GM23338 (cell line): Measurements from ENCODE around the gene PDE3A. TPM values are rescaled to one million over a fixed set of nuclear protein-coding genes. Genes with fewer than 3 reads are reported as not detected.

ENCODE experiments used
- ATAC-seq: fragments of 200-7000 bp; cut with Tn5 transposase; 3 replicates; pipeline ENCODE4 v1.9.1; 2020
- DNase-seq: peaks from one replicate; pipeline ENCODE4 v3.0.0-alpha.2; 2015; ENCODE audit warnings: low spot score
- H2AFZ ChIP-seq: fragments of 200-600 bp; sonication (generic); 2 replicates; pipeline ENCODE4 v1.8.0; 2016; ENCODE audit warnings: antibody characterized with exemption, mild to moderate bottlenecking, moderate library complexity
- H3F3A ChIP-seq: fragments of 200-600 bp; sonication (generic); replicated peaks from 2 replicates; pipeline ENCODE4 v1.8.0; 2017; ENCODE audit warnings: antibody characterized with exemption, mixed run types, low read depth
- H3K27ac ChIP-seq: fragments of 200-600 bp; sonication (generic); 2 replicates; pipeline ENCODE4 v1.6.1; 2016; ENCODE audit warnings: low read depth
- H3K27me3 ChIP-seq: fragments of 200-600 bp; sonication (generic); 2 replicates; pipeline ENCODE4 v1.8.0; 2016; ENCODE audit warnings: mild to moderate bottlenecking, mixed run types, moderate library complexity; ENCODE audit not compliant: insufficient read depth
- H3K36me3 ChIP-seq: fragments of 200-600 bp; sonication (generic); 2 replicates; pipeline ENCODE4 v1.8.0; 2016; ENCODE audit warnings: mild to moderate bottlenecking; ENCODE audit not compliant: insufficient read depth
- H3K4me1 ChIP-seq: fragments of 200-600 bp; sonication (generic); 2 replicates; pipeline ENCODE4 v1.8.0; 2016; ENCODE audit warnings: mild to moderate bottlenecking, moderate library complexity; ENCODE audit not compliant: insufficient read depth
- H3K4me2 ChIP-seq: fragments of 200-600 bp; sonication (generic); 2 replicates; pipeline ENCODE4 v1.7.1; 2017; ENCODE audit warnings: mixed run types
- H3K4me3 ChIP-seq: fragments of 200-600 bp; sonication (generic); 2 replicates; pipeline ENCODE4 v1.6.1; 2016; ENCODE audit warnings: mixed run types
- H3K79me2 ChIP-seq: fragments of 200-600 bp; sonication (generic); replicated peaks from 2 replicates; pipeline ENCODE4 v1.8.0; 2017; ENCODE audit warnings: mild to moderate bottlenecking; ENCODE audit not compliant: insufficient read depth
- H3K9me2 ChIP-seq: fragments of 200-600 bp; sonication (generic); 2 replicates; pipeline ENCODE4 v1.8.0; 2017; ENCODE audit not compliant: insufficient read depth
- H4K20me1 ChIP-seq: fragments of 200-600 bp; sonication (generic); replicated peaks from 2 replicates; pipeline ENCODE4 v1.8.0; 2017; ENCODE audit warnings: mild to moderate bottlenecking; ENCODE audit not compliant: insufficient read depth
- H3K27ac Mint-ChIP-seq: 2 replicates; pipeline ENCODE4 v1.8.0; 2020; ENCODE audit warnings: inconsistent platforms, mild to moderate bottlenecking, moderate library complexity, mixed read lengths
- H3K27me3 Mint-ChIP-seq: 3 replicates; pipeline ENCODE4 v1.8.0; 2022; ENCODE audit warnings: low read depth, mild to moderate bottlenecking, moderate library complexity, mixed read lengths, inconsistent platforms; ENCODE audit not compliant: insufficient read depth, poor library complexity
- H3K36me3 Mint-ChIP-seq: 3 replicates; pipeline ENCODE4 v1.8.0; 2021; ENCODE audit warnings: low read depth, mild to moderate bottlenecking, inconsistent platforms, moderate library complexity, mixed read lengths
- H3K4me1 Mint-ChIP-seq: 3 replicates; pipeline ENCODE4 v1.8.0; 2020; ENCODE audit warnings: mild to moderate bottlenecking, inconsistent platforms, mixed read lengths
- H3K4me3 Mint-ChIP-seq: 3 replicates; pipeline ENCODE4 v1.8.0; 2021; ENCODE audit warnings: moderate library complexity, mild to moderate bottlenecking, inconsistent platforms, mixed read lengths
- H3K9me3 Mint-ChIP-seq: 3 replicates; pipeline ENCODE4 v1.8.0; 2020; ENCODE audit warnings: moderate library complexity, mild to moderate bottlenecking, inconsistent platforms, mixed read lengths
- CREB1 ChIP-seq: fragments of 250-450 bp; sonication (Bioruptor Pico); IDR thresholded peaks from 2 replicates; pipeline ENCODE4 v1.5.0; 2020; ENCODE audit warnings: low read depth, mild to moderate bottlenecking, moderate library complexity
- CTCF ChIP-seq, 2 experiments: fragments of 200-600 bp in 1 of 2; sonication (generic) in 1 of 2; conservative IDR thresholded peaks; 2 replicates each; pipeline versions ENCODE4 v1.5.1 to v1.6.1; 2016 to 2017; ENCODE audit warnings: antibody characterized with exemption in 2 of 2, low read depth in 2 of 2, mild to moderate bottlenecking in 2 of 2, moderate library complexity in 1 of 2
- ETS1 ChIP-seq: IDR thresholded peaks from 2 replicates; pipeline ENCODE4 v1.6.1; 2016; ENCODE audit warnings: antibody characterized with exemption
- EZH2 ChIP-seq: fragments of 200-600 bp; sonication (generic); IDR thresholded peaks from one replicate; pipeline ENCODE4 v1.8.0; 2017; ENCODE audit warnings: antibody characterized with exemption, mild to moderate bottlenecking, low read depth; ENCODE audit not compliant: unreplicated experiment
- EZH2phosphoT487 ChIP-seq: fragments of 200-600 bp; sonication (generic); IDR thresholded peaks from one replicate; pipeline ENCODE4 v1.8.1; 2018; ENCODE audit warnings: antibody characterized with exemption; ENCODE audit not compliant: unreplicated experiment
- NANOG ChIP-seq: IDR thresholded peaks from 2 replicates; pipeline ENCODE4 v1.6.1; 2016; ENCODE audit warnings: antibody characterized with exemption, borderline replicate concordance
- POLR2AphosphoS5 ChIP-seq: IDR thresholded peaks from 2 replicates; pipeline ENCODE4 v1.6.1; 2016; ENCODE audit warnings: antibody characterized with exemption, low read depth
- REST ChIP-seq: IDR thresholded peaks from one replicate; pipeline ENCODE4 v1.6.1; 2018; ENCODE audit warnings: antibody characterized with exemption; ENCODE audit not compliant: unreplicated experiment
- STAT1 ChIP-seq: IDR thresholded peaks from one replicate; pipeline ENCODE4 v1.6.1; 2016; ENCODE audit warnings: antibody characterized with exemption; ENCODE audit not compliant: unreplicated experiment
- ZNF114 ChIP-seq: fragments of 250-450 bp; sonication (Bioruptor Pico); IDR thresholded peaks from 2 replicates; pipeline ENCODE4 v1.5.0; 2020; ENCODE audit warnings: mild to moderate bottlenecking, moderate library complexity
- polyA plus RNA-seq: library from polyadenylated mRNA; unstranded; fragments of >200 nt; fragmentation: Nextera tagmentation; extraction: Ambion mirVana; gene quantifications from 2 replicates; pipeline ENCODE4 v1.2.1, GENCODE V29; 2016
- total RNA-seq: library from RNA; depleted of rRNA; stranded (reverse); fragments of >200 nt; shearing (Covaris generic); gene quantifications from 2 replicates; pipeline ENCODE4 v1.2.3, GENCODE V29; 2014

The PDE3A gene
- total and polyA plus RNA-seq, 2 experiments from 2014 or later: 2.7 to 9.2 TPM

GRCh38 chr12:20376984-20377383 is 8.6 kb downstream of the PDE3A start:
- TF ChIP-seq STAT1 (no peak), CTCF (conservative IDR thresholded peaks at IDR 0.05; ENCODE audit: low read depth in 2 of 2) (peak; percentile 66 to 73)
- Histone ChIP-seq H2AFZ (no peak overlapping the region), H3K4me3 (no peak overlapping the region), H3K36me3 (no peaks in the 10 kb centered on the region), H3F3A (no peaks in the 10 kb centered on the region), H4K20me1 (no peaks in the 10 kb centered on the region), H3K27me3 (peaks cover 7% of the 10 kb centered on the region), H3K79me2 (peaks cover 28% of the 10 kb centered on the region), H3K4me2 (no peak overlapping the region), H3K9me2 (no peaks in the 10 kb centered on the region), H3K4me1 (peaks cover 27% of the 10 kb centered on the region; the same call in 1 of the 2 replicates), H3K27ac (no peak overlapping the region)
- no peaks in the 10 kb centered on the region for H3K9me3 Mint-ChIP-seq
- no peaks in the 10 kb centered on the region for H3K36me3 Mint-ChIP-seq
- DNase-seq (no peak), ATAC-seq (no peak)
- H3K27me3 Mint-ChIP-seq: peaks cover 1% of the 10 kb centered on the region
- H3K27ac Mint-ChIP-seq: no peak overlapping the region
- no peak overlapping the region for H3K4me3 Mint-ChIP-seq
- H3K4me1 Mint-ChIP-seq: peaks cover 20% of the 10 kb centered on the region

GRCh38 chr12:20377750-20378149 is 9.4 kb downstream of the PDE3A start:
- DNase-seq: no peak
- peaks cover 20% of the 10 kb centered on the region for H3K79me2 ChIP-seq
- H3K4me1 Mint-ChIP-seq: peaks cover 18% of the 10 kb centered on the region
- no peak for ATAC-seq
- no peaks in the 10 kb centered on the region for H3K9me3 Mint-ChIP-seq
- H3K27me3 ChIP-seq: no peaks in the 10 kb centered on the region
- no peak overlapping the region for H3K4me3 Mint-ChIP-seq
- no peak for TF ChIP-seq CREB1 (CRISPR knock-in tag)
- H3K36me3 ChIP-seq: no peaks in the 10 kb centered on the region
- H3K36me3 Mint-ChIP-seq: no peaks in the 10 kb centered on the region
- H3K4me1 ChIP-seq: peaks cover 23% of the 10 kb centered on the region; the same call in 1 of the 2 replicates
- H3K4me2 ChIP-seq: no peak overlapping the region
- no peak overlapping the region; the same call in 1 of the 2 replicates for H3K27ac Mint-ChIP-seq
- H3K27ac ChIP-seq: no peak overlapping the region
- no peak overlapping the region for H3K4me3 ChIP-seq
- no peak overlapping the region for H2AFZ ChIP-seq
- no peaks in the 10 kb centered on the region for H3K9me2 ChIP-seq
- H4K20me1 ChIP-seq: no peaks in the 10 kb centered on the region
- H3F3A ChIP-seq: no peaks in the 10 kb centered on the region
- peaks cover 1% of the 10 kb centered on the region for H3K27me3 Mint-ChIP-seq

GRCh38 chr12:20382117-20382516 is 13.8 kb downstream of the PDE3A start:
- Histone ChIP-seq H3K4me1 (no peaks in the 10 kb centered on the region), H3K36me3 (no peaks in the 10 kb centered on the region), H3K4me3 (no peak overlapping the region), H3K9me2 (no peaks in the 10 kb centered on the region), H3F3A (no peaks in the 10 kb centered on the region), H3K27me3 (no peaks in the 10 kb centered on the region), H3K27ac (no peak overlapping the region), H3K4me2 (no peak overlapping the region), H3K79me2 (0 out of 2 replicates have a peak, but pooled peaks cover 4% of the 10 kb centered on the region), H2AFZ (no peak overlapping the region), H4K20me1 (no peaks in the 10 kb centered on the region)
- ATAC-seq (no peak), DNase-seq (no peak)
- Mint-ChIP-seq H3K36me3 (peaks cover 14% of the 10 kb centered on the region; the same call in 2 of the 3 replicates), H3K4me3 (no peak overlapping the region), H3K9me3 (peaks cover 16% of the 10 kb centered on the region; the same call in 2 of the 3 replicates), H3K4me1 (peaks cover 5% of the 10 kb centered on the region; the same call in 2 of the 3 replicates), H3K27ac (no peak overlapping the region), H3K27me3 (peaks cover 4% of the 10 kb centered on the region)
- TF ChIP-seq EZH2phosphoT487: no peak
- no peak for TF ChIP-seq ETS1
- TF ChIP-seq ZNF114 (CRISPR knock-in tag): no peak
- TF ChIP-seq NANOG: no peak
- no peak for TF ChIP-seq CTCF (conservative IDR thresholded peaks at IDR 0.05; ENCODE audit: low read depth in 2 of 2)
- TF ChIP-seq EZH2: no peak
- TF ChIP-seq POLR2AphosphoS5: no peak
- no peak for TF ChIP-seq STAT1
- no peak for TF ChIP-seq CREB1 (CRISPR knock-in tag)
- no peak for TF ChIP-seq REST
